Keratinocyte (primary cell): ENCODE results near the gene NCOA6. TPM values are rescaled to one million over a fixed set of nuclear protein-coding genes. Genes with fewer than 3 reads are reported as not detected.

Experiments
- DNase-seq: peaks from one replicate; pipeline ENCODE4 v3.0.0-alpha.2; 2011; ENCODE audit warnings: low read depth, missing footprints, low spot score
- FAIRE-seq: peaks from 2 replicates; lab custom pipeline; 2011; peaks lifted over from hg19 to GRCh38; lab: Jason Lieb, UNC
- H2AFZ ChIP-seq: 2 replicates; pipeline ENCODE4 v1.6.0; 2012; ENCODE audit warnings: low read length, control low read depth, inconsistent platforms; ENCODE audit not compliant: control insufficient read depth
- H3K27ac ChIP-seq: 2 replicates; pipeline ENCODE4 v1.5.1; 2011; ENCODE audit warnings: low read length; ENCODE audit not compliant: control insufficient read depth, insufficient read depth
- H3K27me3 ChIP-seq: 3 replicates; pipeline ENCODE4 v1.6.0; 2011; ENCODE audit warnings: low read length; ENCODE audit not compliant: control insufficient read depth, insufficient read depth; ENCODE audit errors: extremely low read depth
- H3K36me3 ChIP-seq, 2 experiments: 2 replicates in 1 of 2; 3 replicates in 1 of 2; pipeline ENCODE4 v1.5.1; 2011; ENCODE audit warnings: low read length in 2 of 2, mild to moderate bottlenecking in 1 of 2; ENCODE audit not compliant: control insufficient read depth in 2 of 2, insufficient read depth in 2 of 2; ENCODE audit errors: extremely low read depth in 1 of 2
- H3K4me1 ChIP-seq: 3 replicates; pipeline ENCODE4 v1.5.1; 2011; ENCODE audit warnings: low read length; ENCODE audit not compliant: control insufficient read depth, insufficient read depth; ENCODE audit errors: extremely low read depth
- H3K4me2 ChIP-seq: 3 replicates; pipeline ENCODE4 v1.6.0; 2011; ENCODE audit warnings: low read depth, low read length; ENCODE audit not compliant: control insufficient read depth, insufficient read depth; ENCODE audit errors: extremely low read depth
- H3K4me3 ChIP-seq, 3 experiments: fragments of 200-600 bp in 1 of 3; sonication (generic) in 1 of 3; 2 replicates in 2 of 3; 3 replicates in 1 of 3; pipeline ENCODE4 v1.5.1; 2011 to 2016; ENCODE audit warnings: low read length in 3 of 3, mild to moderate bottlenecking in 3 of 3, control low read depth in 2 of 3, inconsistent platforms in 1 of 3, low read depth in 1 of 3, mixed read lengths in 1 of 3, mixed run types in 1 of 3, moderate library complexity in 1 of 3; ENCODE audit not compliant: control insufficient read depth in 2 of 3, insufficient read depth in 2 of 3; ENCODE audit errors: extremely low read depth in 1 of 3
- H3K79me2 ChIP-seq: 2 replicates; pipeline ENCODE4 v1.6.0; 2012; ENCODE audit warnings: low read length; ENCODE audit not compliant: control insufficient read depth, insufficient read depth
- H3K9ac ChIP-seq: 3 replicates; pipeline ENCODE4 v1.6.0; 2011; ENCODE audit warnings: low read length; ENCODE audit not compliant: control insufficient read depth, insufficient read depth; ENCODE audit errors: extremely low read depth
- H3K9me1 ChIP-seq: 3 replicates; pipeline ENCODE4 v1.6.0; 2011; ENCODE audit warnings: low read length; ENCODE audit not compliant: control insufficient read depth, insufficient read depth; ENCODE audit errors: extremely low read depth
- H3K9me3 ChIP-seq: 2 replicates; pipeline ENCODE4 v1.5.1; 2012; ENCODE audit warnings: low read depth, low read length; ENCODE audit not compliant: control insufficient read depth
- H4K20me1 ChIP-seq: 3 replicates; pipeline ENCODE4 v1.6.0; 2011; ENCODE audit warnings: low read length; ENCODE audit not compliant: control insufficient read depth, insufficient read depth; ENCODE audit errors: extremely low read depth
- EZH2 ChIP-seq: IDR thresholded peaks from one replicate; pipeline ENCODE4 v1.6.1; 2012; ENCODE audit warnings: inconsistent platforms, mild to moderate bottlenecking, low read length, moderate library complexity
- dilution Hi-C: fragments of 300-500 bp; cut with MboI; formaldehyde crosslinking; loops from one replicate; pipeline ENCODE4 v1.7.0; 2020; ENCODE audit warnings: low sequenced_read_pairs; ENCODE audit not compliant: extremely low pct_ligation_motif_present
- polyA plus RNA-seq, 5 experiments: library from polyadenylated mRNA; depleted of rRNA in 3 of 5; stranded (reverse) in 3 of 5; stranded (forward) in 1 of 5; unstranded in 1 of 5; fragments of >200 nt; gene quantifications; 1 replicate in 1 of 5; 2 replicates in 3 of 5; 3 replicates in 1 of 5; pipeline versions ENCODE4 v1.2.1 to v1.2.3, GENCODE V29; 2011 to 2012; ENCODE audit warnings: missing spikeins in 2 of 5, low read depth in 1 of 5, low replicate concordance in 1 of 5
- TF ChIP-seq, protein P1 (sequence below), 3 experiments: IDR thresholded peaks in 1 of 3; conservative IDR thresholded peaks in 1 of 3; optimal IDR thresholded peaks in 1 of 3; 2 replicates in 2 of 3; 3 replicates in 1 of 3; pipeline versions ENCODE3 to v1.5.1; 2011; ENCODE audit warnings: low read length in 3 of 3, mild to moderate bottlenecking in 3 of 3, moderate library complexity in 2 of 3, control low read depth in 1 of 3, inconsistent platforms in 1 of 3; ENCODE audit not compliant: insufficient read depth in 2 of 3; ENCODE audit errors: extremely low read depth in 1 of 3

NCOA6 gene
- polyA plus RNA-seq, 1 donor (not counting 4 experiments of a cell fraction or from before 2014, with no cell fraction given) = 13.3 TPM

DNA sequence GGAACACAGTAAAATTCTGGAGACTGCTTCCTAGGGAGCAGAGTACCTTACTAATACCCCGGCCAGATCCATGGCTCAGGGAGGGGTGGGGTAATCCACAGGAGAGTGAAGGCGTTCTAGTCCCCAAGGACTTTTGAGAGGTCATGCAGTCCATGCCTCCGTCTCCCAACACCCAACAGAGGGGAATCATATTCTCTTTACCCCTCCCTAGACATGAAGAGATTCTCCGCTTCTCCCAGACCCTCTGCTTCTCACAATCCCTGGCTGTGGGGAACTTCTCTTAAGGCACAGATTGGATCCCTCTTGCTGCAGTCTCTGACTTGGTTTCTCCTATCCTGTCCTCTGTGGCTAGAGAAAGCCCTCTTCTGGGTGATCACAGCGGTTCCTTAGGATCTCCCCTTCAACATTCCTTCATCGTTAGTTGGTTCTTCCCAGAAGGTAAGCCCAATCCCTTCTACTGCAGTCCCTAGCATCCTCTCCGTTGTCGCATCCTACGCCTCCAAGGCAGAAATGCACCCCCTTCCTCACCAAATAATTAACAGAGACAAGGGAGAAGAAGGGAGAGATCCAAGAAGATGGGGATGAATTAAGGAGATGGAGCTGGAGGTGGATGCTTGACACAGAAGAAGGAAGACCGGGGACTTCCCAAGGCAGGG, 46.6 kb upstream of the NCOA6 start:
- peaks cover 5% of the 10 kb centered on the region for H3K79me2 ChIP-seq
- DNase-seq (no peak), FAIRE-seq (no peak)
- no peaks in the 10 kb centered on the region for H3K36me3 ChIP-seq
- TF ChIP-seq, protein P1, sequence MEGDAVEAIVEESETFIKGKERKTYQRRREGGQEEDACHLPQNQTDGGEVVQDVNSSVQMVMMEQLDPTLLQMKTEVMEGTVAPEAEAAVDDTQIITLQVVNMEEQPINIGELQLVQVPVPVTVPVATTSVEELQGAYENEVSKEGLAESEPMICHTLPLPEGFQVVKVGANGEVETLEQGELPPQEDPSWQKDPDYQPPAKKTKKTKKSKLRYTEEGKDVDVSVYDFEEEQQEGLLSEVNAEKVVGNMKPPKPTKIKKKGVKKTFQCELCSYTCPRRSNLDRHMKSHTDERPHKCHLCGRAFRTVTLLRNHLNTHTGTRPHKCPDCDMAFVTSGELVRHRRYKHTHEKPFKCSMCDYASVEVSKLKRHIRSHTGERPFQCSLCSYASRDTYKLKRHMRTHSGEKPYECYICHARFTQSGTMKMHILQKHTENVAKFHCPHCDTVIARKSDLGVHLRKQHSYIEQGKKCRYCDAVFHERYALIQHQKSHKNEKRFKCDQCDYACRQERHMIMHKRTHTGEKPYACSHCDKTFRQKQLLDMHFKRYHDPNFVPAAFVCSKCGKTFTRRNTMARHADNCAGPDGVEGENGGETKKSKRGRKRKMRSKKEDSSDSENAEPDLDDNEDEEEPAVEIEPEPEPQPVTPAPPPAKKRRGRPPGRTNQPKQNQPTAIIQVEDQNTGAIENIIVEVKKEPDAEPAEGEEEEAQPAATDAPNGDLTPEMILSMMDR (optimal IDR thresholded peaks at IDR 0.05 in 1 of 3, IDR thresholded peaks at IDR 0.05 in 1 of 3, conservative IDR thresholded peaks at IDR 0.05 in 1 of 3; ENCODE audit: extremely low read depth in 1 of 3, insufficient read depth in 2 of 3, low read length in 3 of 3) = no peak
- TF ChIP-seq EZH2 = no peak
- H3K4me1 ChIP-seq = peaks cover 17% of the 10 kb centered on the region
- peak overlapping the region; percentile 43 to 83 (median 64) for H3K4me3 ChIP-seq
- no peaks in the 10 kb centered on the region for H3K9me1 ChIP-seq
- no peak overlapping the region for H3K27ac ChIP-seq
- H3K9me3 ChIP-seq = no peaks in the 10 kb centered on the region
- H3K9ac ChIP-seq = peak overlapping the region; percentile 51
- H2AFZ ChIP-seq = peak overlapping the region; percentile 82
- no peaks in the 10 kb centered on the region for H3K27me3 ChIP-seq
- dilution Hi-C loops = no loop called here
- peak overlapping the region; percentile 99 for H3K4me2 ChIP-seq
- no peaks in the 10 kb centered on the region for H4K20me1 ChIP-seq

GRCh38 chr20:34871320-34871926, 46.0 kb upstream of the NCOA6 start:
- no peak overlapping the region for H3K27ac ChIP-seq
- H3K4me3 ChIP-seq = no peak overlapping the region
- no peak overlapping the region for H3K9ac ChIP-seq
- no peaks in the 10 kb centered on the region for H3K27me3 ChIP-seq
- no peak overlapping the region for H2AFZ ChIP-seq
- H3K4me2 ChIP-seq = peak overlapping the region; percentile 99
- TF ChIP-seq, protein P1 (optimal IDR thresholded peaks at IDR 0.05 in 1 of 3, IDR thresholded peaks at IDR 0.05 in 1 of 3, conservative IDR thresholded peaks at IDR 0.05 in 1 of 3; ENCODE audit: extremely low read depth in 1 of 3, insufficient read depth in 2 of 3, low read length in 3 of 3) = no peak
- no peak for TF ChIP-seq EZH2
- no peaks in the 10 kb centered on the region for H3K79me2 ChIP-seq
- no peak for DNase-seq
- no peaks in the 10 kb centered on the region for H3K36me3 ChIP-seq
- H3K9me1 ChIP-seq = no peaks in the 10 kb centered on the region
- peaks cover 17% of the 10 kb centered on the region for H3K4me1 ChIP-seq
- FAIRE-seq = no peak
- no peaks in the 10 kb centered on the region for H3K9me3 ChIP-seq
- dilution Hi-C loops = no loop called here
- no peaks in the 10 kb centered on the region for H4K20me1 ChIP-seq
